OCI-LY3 (cell line): ENCODE data around the gene GDF15.

ENCODE experiments used
- EZH2phosphoT487 ChIP-seq: fragments of 200-600 bp; shearing (Covaris generic); IDR thresholded peaks from 2 replicates; pipeline ENCODE4 v1.6.1; 2018; ENCODE audit warnings: antibody characterized with exemption, mixed run types, low read depth
- TF ChIP-seq, protein P1 (sequence below): fragments of 200-600, 300-600 bp; sonication (generic); IDR thresholded peaks from 2 replicates; pipeline ENCODE4 v1.5.1; 2014; ENCODE audit warnings: antibody characterized with exemption, low read length, low read depth

DNA sequence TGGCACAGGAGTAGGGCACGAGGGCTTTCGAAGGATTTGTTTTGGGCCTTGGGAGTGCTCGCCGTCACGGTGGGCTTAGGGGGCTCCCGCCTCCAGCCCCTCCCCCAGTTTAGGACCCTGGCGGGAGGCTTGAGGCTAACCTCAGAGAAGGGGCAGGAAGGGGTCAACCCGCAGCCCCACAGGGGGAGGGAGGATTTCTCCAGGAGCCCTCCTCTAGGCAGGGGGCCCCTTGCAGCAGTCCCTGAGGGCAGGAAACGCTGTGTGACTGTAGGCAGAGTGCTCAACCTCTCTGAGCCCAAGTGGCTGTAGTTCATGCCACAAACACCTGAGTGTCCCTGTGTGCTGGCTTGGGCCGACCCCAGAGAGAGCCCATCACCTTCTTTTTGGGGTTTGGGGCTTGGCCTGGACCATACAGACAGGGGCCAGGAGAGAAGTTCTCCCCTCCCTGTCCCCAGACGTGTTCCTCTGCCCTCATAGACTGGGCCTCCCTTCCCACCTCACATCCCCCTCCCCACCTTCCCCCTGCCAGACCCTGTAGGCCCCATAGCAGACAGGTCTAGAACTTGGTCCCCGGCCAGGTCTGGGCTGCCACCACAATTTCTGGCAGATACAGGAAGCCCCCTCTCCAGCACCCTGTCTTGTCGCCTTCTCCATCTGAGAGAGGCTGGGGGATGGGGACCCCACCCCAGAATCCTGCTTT, 43.9 kb downstream of the GDF15 start:
- TF ChIP-seq, protein P1, sequence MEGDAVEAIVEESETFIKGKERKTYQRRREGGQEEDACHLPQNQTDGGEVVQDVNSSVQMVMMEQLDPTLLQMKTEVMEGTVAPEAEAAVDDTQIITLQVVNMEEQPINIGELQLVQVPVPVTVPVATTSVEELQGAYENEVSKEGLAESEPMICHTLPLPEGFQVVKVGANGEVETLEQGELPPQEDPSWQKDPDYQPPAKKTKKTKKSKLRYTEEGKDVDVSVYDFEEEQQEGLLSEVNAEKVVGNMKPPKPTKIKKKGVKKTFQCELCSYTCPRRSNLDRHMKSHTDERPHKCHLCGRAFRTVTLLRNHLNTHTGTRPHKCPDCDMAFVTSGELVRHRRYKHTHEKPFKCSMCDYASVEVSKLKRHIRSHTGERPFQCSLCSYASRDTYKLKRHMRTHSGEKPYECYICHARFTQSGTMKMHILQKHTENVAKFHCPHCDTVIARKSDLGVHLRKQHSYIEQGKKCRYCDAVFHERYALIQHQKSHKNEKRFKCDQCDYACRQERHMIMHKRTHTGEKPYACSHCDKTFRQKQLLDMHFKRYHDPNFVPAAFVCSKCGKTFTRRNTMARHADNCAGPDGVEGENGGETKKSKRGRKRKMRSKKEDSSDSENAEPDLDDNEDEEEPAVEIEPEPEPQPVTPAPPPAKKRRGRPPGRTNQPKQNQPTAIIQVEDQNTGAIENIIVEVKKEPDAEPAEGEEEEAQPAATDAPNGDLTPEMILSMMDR, result no peak
- TF ChIP-seq EZH2phosphoT487, result no peak
